Aorta (tissue), 5 donors: ENCODE measurements around the gene PGAP1. TPM values are rescaled to one million over a fixed set of nuclear protein-coding genes. Genes with fewer than 3 reads are reported as not detected.

Source experiments
- ATAC-seq: fragments of 200-7000 bp; cut with Tn5 transposase; one replicate; pipeline ENCODE4 v1.9.1; 2022; ENCODE audit warnings: moderate library complexity; ENCODE audit not compliant: low FRiP score
- DNase-seq, 2 donors: peaks; one replicate each; pipeline ENCODE4 v3.0.0-alpha.2; 2020
- H3K27ac ChIP-seq, 2 donors: one replicate each; pipeline ENCODE4 v1.5.1; 2013; ENCODE audit warnings: low read length in 2 of 2, mild to moderate bottlenecking in 2 of 2, moderate library complexity in 2 of 2, control low read depth in 1 of 2, inconsistent platforms in 1 of 2, low read depth in 1 of 2
- H3K27me3 ChIP-seq, 2 donors: one replicate each; pipeline ENCODE4 v1.6.1; 2013; ENCODE audit warnings: control low read depth in 1 of 2, low read length in 1 of 2, mild to moderate bottlenecking in 1 of 2, moderate library complexity in 1 of 2; ENCODE audit not compliant: insufficient read depth in 2 of 2, control insufficient read depth in 1 of 2
- H3K36me3 ChIP-seq, 2 donors: one replicate each; pipeline ENCODE4 v1.6.1; 2013; ENCODE audit warnings: control low read depth in 1 of 2, low read length in 1 of 2, mild to moderate bottlenecking in 1 of 2; ENCODE audit not compliant: insufficient read depth in 2 of 2, control insufficient read depth in 1 of 2
- H3K4me1 ChIP-seq, 2 donors: one replicate each; pipeline ENCODE4 v1.6.1; 2013; ENCODE audit warnings: low read length in 2 of 2, control low read depth in 1 of 2, mild to moderate bottlenecking in 1 of 2, moderate library complexity in 1 of 2; ENCODE audit not compliant: insufficient read depth in 2 of 2, control insufficient read depth in 1 of 2
- H3K4me3 ChIP-seq, 2 donors: one replicate each; pipeline ENCODE4 v1.5.1; 2013; ENCODE audit warnings: low read length in 2 of 2, control low read depth in 1 of 2, mild to moderate bottlenecking in 1 of 2
- H3K9me3 ChIP-seq: one replicate; pipeline ENCODE4 v1.6.1; 2013; ENCODE audit warnings: mild to moderate bottlenecking, low read length; ENCODE audit not compliant: control insufficient read depth
- WGBS, 2 donors: extraction: QIAGEN DNeasy Blood & Tissue Kit; methylation state at CpG; one replicate each; pipeline ENCODE4 v1.1.7; 2013; 5-methylcytosine and 5-hydroxymethylcytosine counted together
- intact Hi-C, 2 donors: fragments of 100-400 bp; cut with DNase I; formaldehyde crosslinking; loops; one replicate each; pipeline versions ENCODE4 v1.14.2 to v1.15.0; 2022
- polyA plus RNA-seq, 2 donors: library from polyadenylated mRNA; stranded (reverse); fragments of 200-250 nt; gene quantifications; one replicate each; pipeline ENCODE4 v1.2.3, GENCODE V29; 2013
- total RNA-seq, 2 donors: library from RNA; stranded (reverse); fragmentation: NEBNext Ultra II Directional; extraction: Animal tissue kit (Norgen Biotek cat#: 25700); gene quantifications; one replicate each; pipeline ENCODE4 v1.2.1, GENCODE V29; 2021
- donor health status: healthy with polysubstance abuse.
- donor health status: Bipolar disorder and iron deficiency.
- donor health status: DM: no; HTN: no; CAD: no.
- donor health status: DM: no; HTN: no; CAD: no.
- donor health status: DM: yes; HTN: yes; CAD: no.

The PGAP1 gene
- total and polyA plus RNA-seq, 4 donors, result 1.4 to 10.9 (median 6.0) TPM

DNA sequence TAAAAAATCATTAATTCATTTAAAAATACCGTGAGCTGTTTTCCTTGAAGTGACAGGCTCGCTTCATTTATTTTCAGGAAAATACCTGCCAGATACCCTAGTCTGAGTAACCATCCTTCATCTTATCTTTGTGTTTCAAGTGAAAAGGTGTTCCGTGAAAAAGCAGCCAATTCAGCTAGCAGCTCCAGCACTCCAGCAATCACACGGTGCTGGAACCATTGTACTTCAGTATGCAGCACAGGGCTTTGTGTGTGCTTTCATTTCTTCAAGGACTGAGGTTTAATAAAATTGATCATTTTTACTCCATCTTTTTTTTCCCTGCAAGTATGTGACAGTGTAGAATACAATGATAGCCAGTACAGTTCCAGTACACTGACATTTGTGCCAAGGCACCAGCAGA is 39.1 kb upstream of the PGAP1 start:
- no peak for DNase-seq
- no peaks in the 10 kb centered on the region for H3K4me1 ChIP-seq
- intact Hi-C loops, result no loop called here
- 76 to 81% methylated on average over 4 of the region's 4 CpGs for whole genome bisulfite sequencing, 2 donors
- ATAC-seq, result no peak
- H3K9me3 ChIP-seq, result no peaks in the 10 kb centered on the region
- H3K27ac ChIP-seq, result no peak overlapping the region
- no peaks in the 10 kb centered on the region for H3K27me3 ChIP-seq
- no peak overlapping the region for H3K4me3 ChIP-seq
- H3K36me3 ChIP-seq, result no peaks in the 10 kb centered on the region

DNA sequence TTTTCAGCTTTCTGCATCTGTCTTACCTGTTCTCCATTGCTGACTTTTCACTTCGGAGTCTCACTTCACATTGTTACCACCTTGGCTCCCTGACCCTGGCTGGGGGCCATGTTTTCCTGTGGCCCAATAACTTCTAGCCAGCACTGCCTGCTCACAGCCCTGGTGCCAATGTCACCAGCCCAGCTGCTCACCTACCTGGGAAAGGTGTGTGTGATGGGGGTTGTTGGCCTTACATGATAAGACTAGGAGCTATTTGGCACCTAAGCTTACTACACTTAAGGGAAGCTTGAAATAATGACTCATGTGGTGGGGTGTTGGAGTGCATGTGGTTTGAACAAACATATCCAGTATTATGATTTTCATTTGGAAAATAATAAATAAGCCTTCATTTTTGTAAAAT is 37.5 kb upstream of the PGAP1 start:
- Histone ChIP-seq H3K36me3 (no peaks in the 10 kb centered on the region), H3K9me3 (no peaks in the 10 kb centered on the region), H3K27me3 (no peaks in the 10 kb centered on the region), H3K4me1 (no peaks in the 10 kb centered on the region), H3K4me3 (no peak overlapping the region), H3K27ac (no peak overlapping the region)
- WGBS, 2 donors, result 83 to 93% methylated on average over 1 of the region's 1 CpG
- ATAC-seq, result no peak
- DNase-seq, result no peak
- intact Hi-C loops, result no loop called here

- Histone ChIP-seq H3K9me3 (no peaks in the 10 kb centered on the region), H3K4me1 (no peaks in the 10 kb centered on the region), H3K36me3 (no peaks in the 10 kb centered on the region), H3K27ac (no peak overlapping the region), H3K4me3 (no peak overlapping the region), H3K27me3 (no peaks in the 10 kb centered on the region)
- ATAC-seq (no peak), DNase-seq (no peak)
- 76 to 79% methylated on average over 2 of the region's 2 CpGs for WGBS, 2 donors
- intact Hi-C loops, result no loop called here
Measured at GRCh38 chr2:196963043-196963442, 36.5 kb upstream of the PGAP1 start.

DNA sequence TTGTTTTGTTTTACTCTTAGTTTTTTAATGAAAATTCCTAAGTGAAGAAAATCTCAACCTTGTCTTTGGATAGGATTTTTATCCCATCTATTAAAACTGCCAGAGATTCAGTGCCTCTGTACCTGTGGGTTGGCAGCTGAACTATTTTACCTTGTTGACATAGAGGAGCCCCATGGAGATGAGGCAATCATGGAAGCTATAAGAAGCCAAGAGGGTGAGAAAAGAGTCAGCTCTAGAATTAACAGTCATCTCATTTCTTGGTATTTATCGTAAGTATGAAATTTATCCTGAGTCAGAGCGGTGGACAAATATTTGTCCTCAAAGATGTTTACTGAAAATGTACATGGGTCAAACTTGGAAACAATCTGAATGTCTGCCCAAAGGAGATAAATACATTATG is 35.8 kb upstream of the PGAP1 start:
- ATAC-seq (no peak), DNase-seq (no peak)
- Histone ChIP-seq H3K4me1 (no peaks in the 10 kb centered on the region), H3K27ac (no peak overlapping the region), H3K27me3 (no peaks in the 10 kb centered on the region), H3K9me3 (no peaks in the 10 kb centered on the region), H3K4me3 (no peak overlapping the region), H3K36me3 (no peaks in the 10 kb centered on the region)
- 93 to 97% methylated on average over 2 of the region's 2 CpGs for WGBS, 2 donors
- intact Hi-C loops, result no loop called here

- intact Hi-C loops, result no loop called here
- no peak for ATAC-seq
- H3K4me1 ChIP-seq, result no peaks in the 10 kb centered on the region
Measured at GRCh38 chr2:196961889-196962288, 35.4 kb upstream of the PGAP1 start.

GRCh38 chr2:196959734-196960338 is 33.3 kb upstream of the PGAP1 start:
- no peaks in the 10 kb centered on the region for H3K27me3 ChIP-seq
- H3K36me3 ChIP-seq, result no peaks in the 10 kb centered on the region
- no peak overlapping the region for H3K27ac ChIP-seq
- no peak for DNase-seq
- no peaks in the 10 kb centered on the region for H3K4me1 ChIP-seq
- 51 to 52% methylated on average over 3 of the region's 3 CpGs for WGBS, 2 donors
- no peak for ATAC-seq
- no peak overlapping the region for H3K4me3 ChIP-seq
- H3K9me3 ChIP-seq, result no peaks in the 10 kb centered on the region
- intact Hi-C loops, result no loop called here

More at GRCh38 chr2:196961889-196962288, 35.4 kb upstream of the PGAP1 start:
- H3K36me3 ChIP-seq, result no peaks in the 10 kb centered on the region
- no peak overlapping the region for H3K27ac ChIP-seq
- no peaks in the 10 kb centered on the region for H3K9me3 ChIP-seq
- no peaks in the 10 kb centered on the region for H3K27me3 ChIP-seq
- no peak for DNase-seq
- no peak overlapping the region for H3K4me3 ChIP-seq

DNA sequence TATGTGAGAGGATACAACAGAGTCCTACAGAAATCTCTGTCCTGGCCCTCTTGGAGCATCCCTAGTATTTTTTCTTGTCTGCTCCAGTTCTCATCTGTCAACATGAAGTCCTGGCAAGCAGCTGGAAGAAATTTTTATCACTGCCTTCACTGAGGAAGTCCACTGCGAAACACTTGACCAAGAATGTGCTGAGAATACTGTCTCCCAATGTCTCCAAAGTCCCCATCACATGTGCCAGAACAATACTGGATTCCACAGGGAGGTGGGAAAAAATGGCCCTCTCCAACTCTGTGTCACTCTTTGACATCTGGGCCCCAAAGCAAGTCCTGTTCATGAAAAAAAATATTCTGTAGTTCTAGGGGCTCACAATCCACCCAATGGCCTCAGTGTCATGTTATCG is 32.8 kb upstream of the PGAP1 start:
- H3K27me3 ChIP-seq, result no peaks in the 10 kb centered on the region
- H3K27ac ChIP-seq, result no peak overlapping the region
- WGBS, 2 donors, result 87 to 95% methylated on average over 2 of the region's 2 CpGs
- H3K36me3 ChIP-seq, result no peaks in the 10 kb centered on the region
- DNase-seq (no peak), ATAC-seq (no peak)
- no peaks in the 10 kb centered on the region for H3K9me3 ChIP-seq
- no peaks in the 10 kb centered on the region for H3K4me1 ChIP-seq
- no peak overlapping the region for H3K4me3 ChIP-seq
- intact Hi-C loops, result no loop called here

DNA sequence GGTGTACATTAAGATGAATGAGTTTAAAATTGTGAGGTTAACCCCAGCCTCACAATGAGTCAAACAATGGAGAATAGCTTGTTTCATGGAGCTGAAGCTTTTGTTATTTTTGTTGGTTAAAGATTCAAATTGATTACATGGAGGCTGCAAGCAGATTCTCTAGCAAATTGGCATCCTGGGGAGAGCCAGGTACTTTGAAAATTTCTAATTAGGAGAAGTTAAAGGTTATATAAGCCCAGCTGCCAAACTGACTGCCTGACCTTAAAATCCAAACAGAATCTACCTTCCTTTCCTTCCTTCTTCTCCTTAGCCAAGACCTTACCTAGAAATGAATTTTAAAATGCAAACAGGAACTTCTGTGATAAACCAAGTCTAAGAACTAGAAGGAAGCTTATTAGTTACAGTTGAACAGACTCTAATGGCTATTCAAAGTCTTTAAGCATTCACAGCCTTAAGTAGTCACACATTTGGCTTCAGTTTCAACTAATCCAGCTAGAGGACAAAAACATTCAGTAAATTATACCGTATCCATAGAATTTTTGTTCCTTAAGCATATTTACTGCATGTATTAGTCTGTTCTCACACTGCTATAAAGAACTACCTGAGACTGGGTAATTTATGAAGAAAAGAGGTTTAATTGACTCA is 31.5 kb upstream of the PGAP1 start:
- ATAC-seq (no peak), DNase-seq (no peak)
- Histone ChIP-seq H3K27me3 (no peaks in the 10 kb centered on the region), H3K9me3 (no peaks in the 10 kb centered on the region), H3K4me3 (no peak overlapping the region), H3K27ac (no peak overlapping the region), H3K36me3 (no peaks in the 10 kb centered on the region), H3K4me1 (no peaks in the 10 kb centered on the region)
- 87 to 90% methylated on average over 1 of the region's 1 CpG for WGBS, 2 donors
- intact Hi-C loops, result no loop called here

GRCh38 chr2:196957442-196957841 is 30.9 kb upstream of the PGAP1 start:
- Histone ChIP-seq H3K4me3 (no peak overlapping the region), H3K27me3 (no peaks in the 10 kb centered on the region), H3K4me1 (no peaks in the 10 kb centered on the region), H3K9me3 (no peaks in the 10 kb centered on the region), H3K36me3 (no peaks in the 10 kb centered on the region), H3K27ac (no peak overlapping the region)
- intact Hi-C loops, result no loop called here
- DNase-seq (no peak), ATAC-seq (no peak)
- 94 to 95% methylated on average over 5 of the region's 5 CpGs for WGBS, 2 donors
